ENCODE results near the gene ZNF669. TPM values are rescaled to one million over a fixed set of nuclear protein-coding genes. Genes with fewer than 3 reads are reported as not detected.

Gene ZNF669
- total RNA-seq, 1 experiment from 2014 or later, result 7.2 TPM

DNA sequence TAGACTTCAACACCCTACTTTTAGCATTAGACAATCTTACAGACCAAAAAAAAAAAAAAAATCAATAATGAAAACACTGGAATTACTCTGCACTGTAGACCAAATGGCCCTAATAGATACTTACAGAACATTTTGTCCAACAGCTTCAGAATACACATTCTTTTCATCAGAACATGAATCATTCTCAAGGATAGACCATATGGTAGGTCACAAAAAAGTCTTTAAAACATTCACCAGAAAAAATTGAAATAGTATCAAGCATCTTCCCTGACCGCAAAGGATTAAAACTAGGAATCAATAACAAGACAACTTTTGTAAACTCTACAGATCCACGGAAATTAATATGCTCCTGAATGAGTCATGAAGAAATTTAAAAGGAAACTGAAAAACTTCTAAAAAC lies 48.1 kb downstream of the ZNF669 start:
- Histone ChIP-seq H3K27ac (ENCODE audit: low read depth, low read length) (no peak overlapping the region), H3K9ac (ENCODE audit: low read length) (no peak overlapping the region), H3K27me3 (ENCODE audit: insufficient read depth, low read length) (no peaks in the 10 kb centered on the region), H3K36me3 (ENCODE audit: control insufficient read depth in 1 of 2, insufficient read depth in 2 of 2, low read length in 2 of 2) (no peaks in the 10 kb centered on the region; a peak in 2 of 4 replicates), H3K9me2 (ENCODE audit: insufficient read depth) (no peaks in the 10 kb centered on the region), H3K4me2 (ENCODE audit: low read length) (no peak overlapping the region), H3K9me3 (ENCODE audit: control insufficient read depth in 1 of 2, insufficient read depth in 1 of 2, low read depth in 1 of 2, low read length in 2 of 2) (peaks cover 35 to 43% of the 10 kb centered on the region in 2 experiments; a peak in 3 of 4 replicates), H3K79me2 (ENCODE audit: insufficient read depth, low read length) (peaks cover 80% of the 10 kb centered on the region), H3K4me1 (ENCODE audit: control insufficient read depth in 1 of 2, insufficient read depth in 2 of 2, low read length in 2 of 2) (no peaks in the 10 kb centered on the region), H3K4me3 (replicated peaks in 1 of 2; ENCODE audit: low read depth in 1 of 2, low read length in 2 of 2) (no peak overlapping the region), H2AFZ (ENCODE audit: low read depth, low read length, poor library complexity, severe bottlenecking) (no peak overlapping the region), H4K20me1 (ENCODE audit: insufficient read depth) (no peaks in the 10 kb centered on the region)
- intact Hi-C loops (cut with micrococcal nuclease), result no loop called here
- DNase-seq (ENCODE audit: low read depth, low spot score), result no peak
- no TSS peak for BruUV-seq (replicated peaks)
- no peak for ATAC-seq
- ChIA-PET POLR2A (no interaction called here), RAD21 (ENCODE audit: low non-redundant PET in 1 of 2, low total read pairs in 2 of 2, uncharacterized antibody in 2 of 2, unreplicated experiment in 2 of 2) (no interaction called here), CTCF (no interaction called here)
- no peak for TF ChIP-seq SP1 (IDR thresholded peaks at IDR 0.05; ENCODE audit: low read depth)
- TF ChIP-seq, protein P1, sequence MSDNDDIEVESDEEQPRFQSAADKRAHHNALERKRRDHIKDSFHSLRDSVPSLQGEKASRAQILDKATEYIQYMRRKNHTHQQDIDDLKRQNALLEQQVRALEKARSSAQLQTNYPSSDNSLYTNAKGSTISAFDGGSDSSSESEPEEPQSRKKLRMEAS (IDR thresholded peaks at IDR 0.05), result no peak
- TF ChIP-seq TCF7L2 (IDR thresholded peaks at IDR 0.05; ENCODE audit: borderline replicate concordance, extremely low read depth, insufficient read depth, insufficient read length), result no peak
- no peak for TF ChIP-seq SRF (IDR thresholded peaks at IDR 0.05; ENCODE audit: low read depth)
- TF ChIP-seq FOSL1 (IDR thresholded peaks at IDR 0.05; ENCODE audit: low read depth), result no peak
- no peak for TF ChIP-seq ATF3 (IDR thresholded peaks at IDR 0.05)

GRCh38 chr1:247054992-247055415 lies 49.2 kb downstream of the ZNF669 start:
- Histone ChIP-seq H3K4me3 (replicated peaks in 1 of 2; ENCODE audit: low read depth in 1 of 2, low read length in 2 of 2) (no peak overlapping the region), H3K9ac (ENCODE audit: low read length) (no peak overlapping the region), H3K4me2 (ENCODE audit: low read length) (no peak overlapping the region), H4K20me1 (ENCODE audit: insufficient read depth) (no peaks in the 10 kb centered on the region), H3K27ac (ENCODE audit: low read depth, low read length) (no peak overlapping the region), H3K36me3 (ENCODE audit: control insufficient read depth in 1 of 2, insufficient read depth in 2 of 2, low read length in 2 of 2) (no peaks in the 10 kb centered on the region; a peak in 1 of 4 replicates), H3K27me3 (ENCODE audit: insufficient read depth, low read length) (no peaks in the 10 kb centered on the region), H3K79me2 (ENCODE audit: insufficient read depth, low read length) (peaks cover 71% of the 10 kb centered on the region), H3K9me3 (ENCODE audit: control insufficient read depth in 1 of 2, insufficient read depth in 1 of 2, low read depth in 1 of 2, low read length in 2 of 2) (peaks cover 35 to 43% of the 10 kb centered on the region in 2 experiments; a peak in 3 of 4 replicates), H2AFZ (ENCODE audit: low read depth, low read length, poor library complexity, severe bottlenecking) (no peak overlapping the region), H3K9me2 (ENCODE audit: insufficient read depth) (no peaks in the 10 kb centered on the region), H3K4me1 (ENCODE audit: control insufficient read depth in 1 of 2, insufficient read depth in 2 of 2, low read length in 2 of 2) (no peaks in the 10 kb centered on the region)
- BruUV-seq (replicated peaks), result no TSS peak
- intact Hi-C loops (cut with micrococcal nuclease), result no loop called here
- RAD21 ChIA-PET (ENCODE audit: low non-redundant PET in 1 of 2, low total read pairs in 2 of 2, uncharacterized antibody in 2 of 2, unreplicated experiment in 2 of 2), result no interaction called here
- DNase-seq (ENCODE audit: low read depth, low spot score), result no peak
- no peak for ATAC-seq
- POLR2A ChIA-PET, result no interaction called here
- CTCF ChIA-PET, result no interaction called here
- TF ChIP-seq EGR1 (IDR thresholded peaks at IDR 0.05; ENCODE audit: low read depth) (no peak), EZH2 (IDR thresholded peaks at IDR 0.05) (no peak), JUND (IDR thresholded peaks at IDR 0.05) (no peak), YY1 (IDR thresholded peaks at IDR 0.05; ENCODE audit: extremely low read depth, insufficient replicate concordance, low read depth, low read length) (no peak), FOSL1 (IDR thresholded peaks at IDR 0.05; ENCODE audit: low read depth) (no peak), TCF7L2 (IDR thresholded peaks at IDR 0.05; ENCODE audit: borderline replicate concordance, extremely low read depth, insufficient read depth, insufficient read length) (no peak), CEBPB (IDR thresholded peaks at IDR 0.05; ENCODE audit: low read depth) (no peak), ZNF274 (IDR thresholded peaks at IDR 0.05; ENCODE audit: low read depth, low read length) (no peak), RAD21 (IDR thresholded peaks at IDR 0.05; ENCODE audit: low read depth) (no peak), SIN3A (IDR thresholded peaks at IDR 0.05; ENCODE audit: low read depth) (no peak)
- TF ChIP-seq, protein P1 (IDR thresholded peaks at IDR 0.05), result no peak
- TF ChIP-seq, protein P2, sequence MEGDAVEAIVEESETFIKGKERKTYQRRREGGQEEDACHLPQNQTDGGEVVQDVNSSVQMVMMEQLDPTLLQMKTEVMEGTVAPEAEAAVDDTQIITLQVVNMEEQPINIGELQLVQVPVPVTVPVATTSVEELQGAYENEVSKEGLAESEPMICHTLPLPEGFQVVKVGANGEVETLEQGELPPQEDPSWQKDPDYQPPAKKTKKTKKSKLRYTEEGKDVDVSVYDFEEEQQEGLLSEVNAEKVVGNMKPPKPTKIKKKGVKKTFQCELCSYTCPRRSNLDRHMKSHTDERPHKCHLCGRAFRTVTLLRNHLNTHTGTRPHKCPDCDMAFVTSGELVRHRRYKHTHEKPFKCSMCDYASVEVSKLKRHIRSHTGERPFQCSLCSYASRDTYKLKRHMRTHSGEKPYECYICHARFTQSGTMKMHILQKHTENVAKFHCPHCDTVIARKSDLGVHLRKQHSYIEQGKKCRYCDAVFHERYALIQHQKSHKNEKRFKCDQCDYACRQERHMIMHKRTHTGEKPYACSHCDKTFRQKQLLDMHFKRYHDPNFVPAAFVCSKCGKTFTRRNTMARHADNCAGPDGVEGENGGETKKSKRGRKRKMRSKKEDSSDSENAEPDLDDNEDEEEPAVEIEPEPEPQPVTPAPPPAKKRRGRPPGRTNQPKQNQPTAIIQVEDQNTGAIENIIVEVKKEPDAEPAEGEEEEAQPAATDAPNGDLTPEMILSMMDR (IDR thresholded peaks at IDR 0.05 in 2 of 3, conservative IDR thresholded peaks at IDR 0.05 in 1 of 3; ENCODE audit: borderline replicate concordance in 1 of 3, insufficient read depth in 1 of 3, low read depth in 2 of 3, low read length in 2 of 3), result no peak

Data from HCT116 (cell line).